Endothelial cell of umbilical vein (primary cell): ENCODE measurements around the gene COLGALT1.

Experiments
- EZH2 ChIP-seq: IDR thresholded peaks from 2 replicates; pipeline ENCODE4 v1.6.1; 2012; ENCODE audit warnings: borderline replicate concordance, low read depth, mild to moderate bottlenecking, moderate library complexity, low read length, inconsistent platforms; ENCODE audit not compliant: severe bottlenecking
- FOS ChIP-seq: IDR thresholded peaks from 2 replicates; pipeline ENCODE4 v1.6.1; 2011; ENCODE audit warnings: mild to moderate bottlenecking, low read length, moderate library complexity, borderline replicate concordance; ENCODE audit not compliant: insufficient read depth
- GATA2 ChIP-seq: IDR thresholded peaks from 2 replicates; pipeline ENCODE4 v1.7.0; 2011; ENCODE audit warnings: low read depth, mild to moderate bottlenecking, moderate library complexity, mixed read lengths, low read length; ENCODE audit not compliant: insufficient read length, insufficient read depth
- JUN ChIP-seq: IDR thresholded peaks from 2 replicates; pipeline ENCODE4 v1.6.1; 2011; ENCODE audit warnings: borderline replicate concordance, low read depth; ENCODE audit not compliant: insufficient read length, insufficient read depth
- MAX ChIP-seq: IDR thresholded peaks from 2 replicates; pipeline ENCODE4 v1.6.1; 2011; ENCODE audit not compliant: insufficient read depth, insufficient read length
- MYC ChIP-seq: IDR thresholded peaks from one replicate; pipeline ENCODE4 v1.6.1; 2011; ENCODE audit warnings: mild to moderate bottlenecking, low read depth, low read length
- POLR2A ChIP-seq: IDR thresholded peaks from 2 replicates; pipeline ENCODE4 v1.6.1; 2012; ENCODE audit warnings: low read depth, mild to moderate bottlenecking, control low read depth, low read length
- POLR2AphosphoS5 ChIP-seq: IDR thresholded peaks from 2 replicates; pipeline ENCODE4 v1.6.1; 2012; ENCODE audit warnings: low read depth, mild to moderate bottlenecking, control low read depth, low read length, moderate library complexity; ENCODE audit not compliant: insufficient read depth
- TF ChIP-seq, protein P1 (sequence below), 2 donors: IDR thresholded peaks; 1 replicate in 1 of 2; 2 replicates in 1 of 2; pipeline ENCODE4 v1.5.1; 2011; ENCODE audit warnings: low read length in 2 of 2, mild to moderate bottlenecking in 2 of 2, moderate library complexity in 2 of 2, control low read depth in 1 of 2, inconsistent platforms in 1 of 2, low read depth in 1 of 2; ENCODE audit not compliant: insufficient read depth in 1 of 2; ENCODE audit errors: extremely low read depth in 1 of 2

GRCh38 chr19:17614476-17614875 lies 59.0 kb downstream of the COLGALT1 start:
- no peak for TF ChIP-seq POLR2AphosphoS5
- no peak for TF ChIP-seq POLR2A
- TF ChIP-seq, protein P1, sequence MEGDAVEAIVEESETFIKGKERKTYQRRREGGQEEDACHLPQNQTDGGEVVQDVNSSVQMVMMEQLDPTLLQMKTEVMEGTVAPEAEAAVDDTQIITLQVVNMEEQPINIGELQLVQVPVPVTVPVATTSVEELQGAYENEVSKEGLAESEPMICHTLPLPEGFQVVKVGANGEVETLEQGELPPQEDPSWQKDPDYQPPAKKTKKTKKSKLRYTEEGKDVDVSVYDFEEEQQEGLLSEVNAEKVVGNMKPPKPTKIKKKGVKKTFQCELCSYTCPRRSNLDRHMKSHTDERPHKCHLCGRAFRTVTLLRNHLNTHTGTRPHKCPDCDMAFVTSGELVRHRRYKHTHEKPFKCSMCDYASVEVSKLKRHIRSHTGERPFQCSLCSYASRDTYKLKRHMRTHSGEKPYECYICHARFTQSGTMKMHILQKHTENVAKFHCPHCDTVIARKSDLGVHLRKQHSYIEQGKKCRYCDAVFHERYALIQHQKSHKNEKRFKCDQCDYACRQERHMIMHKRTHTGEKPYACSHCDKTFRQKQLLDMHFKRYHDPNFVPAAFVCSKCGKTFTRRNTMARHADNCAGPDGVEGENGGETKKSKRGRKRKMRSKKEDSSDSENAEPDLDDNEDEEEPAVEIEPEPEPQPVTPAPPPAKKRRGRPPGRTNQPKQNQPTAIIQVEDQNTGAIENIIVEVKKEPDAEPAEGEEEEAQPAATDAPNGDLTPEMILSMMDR (IDR thresholded peaks at IDR 0.05; ENCODE audit: extremely low read depth in 1 of 2, insufficient read depth in 1 of 2, low read depth in 1 of 2, low read length in 2 of 2) = no peak
- TF ChIP-seq GATA2 = no peak
- no peak for TF ChIP-seq EZH2
- no peak for TF ChIP-seq MAX
- TF ChIP-seq JUN = no peak
- no peak for TF ChIP-seq MYC
- TF ChIP-seq FOS = no peak
